COLO668 (cell line): ENCODE results near the gene GPD2.

ENCODE experiments used
- DNase-seq: peaks from one replicate; lab custom pipeline; 2025; ENCODE audit not compliant: unreplicated experiment; lab: John Stamatoyannopoulos, UW

The GPD2 gene

GRCh38 chr2:156435396-156435717 is 822 bp upstream of the GPD2 start:
- no peak for DNase-seq

GRCh38 chr2:156436497-156437085 is 412 bp downstream of the GPD2 start:
- DNase-seq: no peak

GRCh38 chr2:156437272-156437930 is 1.2 kb downstream of the GPD2 start:
- no peak for DNase-seq

GRCh38 chr2:156437931-156438410 is 1.8 kb downstream of the GPD2 start:
- no peak for DNase-seq

GRCh38 chr2:156443089-156443488 is 6.9 kb downstream of the GPD2 start:
- no peak for DNase-seq

- no peak for DNase-seq
Measured at GRCh38 chr2:156445296-156446220, 9.4 kb downstream of the GPD2 start.

GRCh38 chr2:156447761-156448160 is 11.6 kb downstream of the GPD2 start:
- DNase-seq: no peak

GRCh38 chr2:156448766-156449165 is 12.6 kb downstream of the GPD2 start:
- DNase-seq: no peak

GRCh38 chr2:156452971-156453370 is 16.8 kb downstream of the GPD2 start:
- no peak for DNase-seq

- no peak for DNase-seq
Measured at GRCh38 chr2:156455361-156455975, 19.3 kb downstream of the GPD2 start.

GRCh38 chr2:156456616-156457015 is 20.4 kb downstream of the GPD2 start:
- peak; percentile 40 for DNase-seq

- no peak for DNase-seq
Measured at GRCh38 chr2:156457523-156458517, 21.6 kb downstream of the GPD2 start.

- no peak for DNase-seq
Measured at GRCh38 chr2:156459720-156460119, 23.5 kb downstream of the GPD2 start.

- no peak for DNase-seq
Measured at GRCh38 chr2:156464106-156464505, 27.9 kb downstream of the GPD2 start.

- DNase-seq: no peak
Measured at GRCh38 chr2:156465573-156465972, 29.4 kb downstream of the GPD2 start.

GRCh38 chr2:156466739-156467405 is 30.7 kb downstream of the GPD2 start:
- DNase-seq: no peak

- DNase-seq: no peak
Measured at GRCh38 chr2:156470975-156471583, 34.9 kb downstream of the GPD2 start.

- no peak for DNase-seq
Measured at GRCh38 chr2:156471762-156472161, 35.6 kb downstream of the GPD2 start.

- DNase-seq: no peak
Measured at GRCh38 chr2:156472686-156473085, 36.5 kb downstream of the GPD2 start.
